Osteocyte (in vitro differentiated cells): ENCODE results near the gene OXCT1. TPM values are rescaled to one million over a fixed set of nuclear protein-coding genes. Genes with fewer than 3 reads are reported as not detected.

Experiments
- DNase-seq: peaks from one replicate; pipeline ENCODE4 v3.0.0; 2021; ENCODE audit warnings: mixed read lengths; ENCODE audit not compliant: unreplicated experiment; ENCODE audit errors: extremely low spot score
- H3K27ac Mint-ChIP-seq: one replicate; pipeline ENCODE4 v1.8.0; 2021; ENCODE audit warnings: mild to moderate bottlenecking, mixed read lengths; ENCODE audit not compliant: unreplicated experiment
- H3K27me3 Mint-ChIP-seq: one replicate; pipeline ENCODE4 v1.8.0; 2021; ENCODE audit warnings: mixed read lengths; ENCODE audit not compliant: unreplicated experiment
- H3K36me3 Mint-ChIP-seq: one replicate; pipeline ENCODE4 v1.8.0; 2021; ENCODE audit warnings: mixed read lengths; ENCODE audit not compliant: unreplicated experiment
- H3K4me1 Mint-ChIP-seq: one replicate; pipeline ENCODE4 v1.8.0; 2021; ENCODE audit warnings: mixed read lengths; ENCODE audit not compliant: unreplicated experiment
- H3K4me3 Mint-ChIP-seq: one replicate; pipeline ENCODE4 v1.8.0; 2021; ENCODE audit warnings: mild to moderate bottlenecking, moderate library complexity, mixed read lengths; ENCODE audit not compliant: unreplicated experiment
- H3K9me3 Mint-ChIP-seq: one replicate; pipeline ENCODE4 v1.8.0; 2021; ENCODE audit warnings: mixed read lengths; ENCODE audit not compliant: unreplicated experiment
- CTCF ChIP-seq: fragments of 200-600 bp; sonication (generic); IDR thresholded peaks from 2 replicates; pipeline ENCODE4 v1.5.0; 2021; ENCODE audit warnings: antibody characterized with exemption, mild to moderate bottlenecking, moderate library complexity
- total RNA-seq: library from RNA; stranded (reverse); gene quantifications from 2 replicates; pipeline ENCODE4 v1.2.1, GENCODE V29; 2021

The OXCT1 gene
- total RNA-seq, 1 donor from 2014 or later, result 41.9 TPM

GRCh38 chr5:41892031-41892430 lies 21.8 kb upstream of the OXCT1 start:
- Mint-ChIP-seq H3K4me3 (no peak overlapping the region), H3K36me3 (no peaks in the 10 kb centered on the region), H3K27me3 (peaks cover 73% of the 10 kb centered on the region), H3K27ac (no peak overlapping the region), H3K4me1 (no peaks in the 10 kb centered on the region), H3K9me3 (no peaks in the 10 kb centered on the region)
- DNase-seq, result no peak
- no peak for TF ChIP-seq CTCF

- H3K27ac Mint-ChIP-seq, result no peak overlapping the region
Observed at GRCh38 chr5:41891066-41891707, 21.0 kb upstream of the OXCT1 start.

GRCh38 chr5:41885286-41885685 lies 15.1 kb upstream of the OXCT1 start:
- Mint-ChIP-seq H3K27ac (no peak overlapping the region), H3K9me3 (no peaks in the 10 kb centered on the region), H3K27me3 (peaks cover 48% of the 10 kb centered on the region), H3K4me1 (no peaks in the 10 kb centered on the region), H3K4me3 (no peak overlapping the region), H3K36me3 (no peaks in the 10 kb centered on the region)
- no peak for TF ChIP-seq CTCF
- no peak for DNase-seq

More at GRCh38 chr5:41891066-41891707, 21.0 kb upstream of the OXCT1 start:
- H3K36me3 Mint-ChIP-seq, result no peaks in the 10 kb centered on the region
- H3K4me3 Mint-ChIP-seq, result no peak overlapping the region
- no peak for DNase-seq
- no peak for TF ChIP-seq CTCF
- H3K4me1 Mint-ChIP-seq, result no peaks in the 10 kb centered on the region
- no peaks in the 10 kb centered on the region for H3K9me3 Mint-ChIP-seq
- H3K27me3 Mint-ChIP-seq, result peaks cover 66% of the 10 kb centered on the region

GRCh38 chr5:41883936-41884335 lies 13.7 kb upstream of the OXCT1 start:
- H3K36me3 Mint-ChIP-seq, result no peaks in the 10 kb centered on the region

GRCh38 chr5:41883243-41883642 lies 13.0 kb upstream of the OXCT1 start:
- no peak for DNase-seq
- Mint-ChIP-seq H3K27me3 (peaks cover 51% of the 10 kb centered on the region), H3K27ac (no peak overlapping the region), H3K4me3 (no peak overlapping the region), H3K36me3 (no peaks in the 10 kb centered on the region), H3K9me3 (no peaks in the 10 kb centered on the region), H3K4me1 (peaks cover 3% of the 10 kb centered on the region)
- TF ChIP-seq CTCF, result no peak

More at GRCh38 chr5:41883936-41884335, 13.7 kb upstream of the OXCT1 start:
- H3K27ac Mint-ChIP-seq, result no peak overlapping the region
- DNase-seq, result no peak
- peaks cover 2% of the 10 kb centered on the region for H3K4me1 Mint-ChIP-seq
- H3K27me3 Mint-ChIP-seq, result peaks cover 47% of the 10 kb centered on the region
- H3K4me3 Mint-ChIP-seq, result no peak overlapping the region
- no peaks in the 10 kb centered on the region for H3K9me3 Mint-ChIP-seq
- no peak for TF ChIP-seq CTCF
